ENCODE data around the gene TGFB2. TPM values are rescaled to one million over a fixed set of nuclear protein-coding genes. Genes with fewer than 3 reads are reported as not detected.

Gene TGFB2
- total RNA-seq, 1 donor, result 36.3 TPM

- TF ChIP-seq CTCF (IDR thresholded peaks at IDR 0.05; ENCODE audit: insufficient read depth, low read depth, low read length), result no peak
- DNase-seq (ENCODE audit: low read depth), result no peak
- H3K4me3 ChIP-seq (ENCODE audit: low read depth, low read length), result peak overlapping the region; percentile 27
These were observed 4.9 kb downstream of the TGFB2 start for GRCh38 chr1:218350035-218350525.

- peak overlapping the region; percentile 43 for H3K4me3 ChIP-seq (ENCODE audit: low read depth, low read length)
- peak; percentile 77 for DNase-seq (ENCODE audit: low read depth)
- no peak for TF ChIP-seq CTCF (IDR thresholded peaks at IDR 0.05; ENCODE audit: insufficient read depth, low read depth, low read length)
These were observed 5.7 kb downstream of the TGFB2 start for GRCh38 chr1:218350801-218351266.

DNA sequence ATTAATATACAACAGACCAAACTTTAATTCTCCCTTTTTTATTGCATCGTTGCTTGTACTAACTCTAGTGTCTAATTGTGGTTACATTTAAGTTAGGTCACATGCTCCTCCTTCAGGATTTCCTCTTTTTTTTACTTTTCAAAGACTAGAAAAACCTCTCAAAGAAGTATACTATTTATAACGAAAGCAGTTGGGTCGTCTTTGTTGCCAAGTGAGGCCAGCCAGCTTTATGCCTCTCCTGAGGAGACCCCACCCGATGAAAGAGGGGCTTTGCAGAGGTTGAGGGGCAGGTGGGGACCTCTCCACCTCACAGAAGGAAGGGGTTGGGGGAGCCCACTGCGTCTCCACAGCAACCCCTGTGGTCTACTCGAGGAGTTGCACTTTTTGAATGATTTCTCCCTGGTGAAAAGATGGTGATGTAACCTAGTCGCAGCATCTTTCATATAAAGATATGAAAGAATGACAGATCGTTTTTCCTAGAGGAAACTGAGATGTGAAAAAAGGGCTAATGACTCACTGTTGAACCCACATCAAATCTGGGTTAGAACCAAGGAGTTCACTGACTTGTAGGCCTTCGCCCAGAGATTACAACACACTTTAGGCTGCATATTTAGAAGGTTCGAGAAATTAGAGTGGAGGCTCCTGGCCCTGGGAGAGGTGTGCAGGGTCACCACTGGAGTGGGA is 6.4 kb downstream of the TGFB2 start:
- peak; percentile 74 for DNase-seq (ENCODE audit: low read depth)
- TF ChIP-seq CTCF (IDR thresholded peaks at IDR 0.05; ENCODE audit: insufficient read depth, low read depth, low read length), result peak; percentile 60
- H3K4me3 ChIP-seq (ENCODE audit: low read depth, low read length), result peak overlapping the region; percentile 43

- H3K4me3 ChIP-seq (ENCODE audit: low read depth, low read length), result no peak overlapping the region
- DNase-seq (ENCODE audit: low read depth), result no peak
- no peak for TF ChIP-seq CTCF (IDR thresholded peaks at IDR 0.05; ENCODE audit: insufficient read depth, low read depth, low read length)
These were observed 6.9 kb downstream of the TGFB2 start for GRCh38 chr1:218352075-218352438.

GRCh38 chr1:218353656-218354055 is 8.5 kb downstream of the TGFB2 start:
- H3K4me3 ChIP-seq (ENCODE audit: low read depth, low read length), result no peak overlapping the region
- TF ChIP-seq CTCF (IDR thresholded peaks at IDR 0.05; ENCODE audit: insufficient read depth, low read depth, low read length), result no peak
- DNase-seq (ENCODE audit: low read depth), result no peak

DNA sequence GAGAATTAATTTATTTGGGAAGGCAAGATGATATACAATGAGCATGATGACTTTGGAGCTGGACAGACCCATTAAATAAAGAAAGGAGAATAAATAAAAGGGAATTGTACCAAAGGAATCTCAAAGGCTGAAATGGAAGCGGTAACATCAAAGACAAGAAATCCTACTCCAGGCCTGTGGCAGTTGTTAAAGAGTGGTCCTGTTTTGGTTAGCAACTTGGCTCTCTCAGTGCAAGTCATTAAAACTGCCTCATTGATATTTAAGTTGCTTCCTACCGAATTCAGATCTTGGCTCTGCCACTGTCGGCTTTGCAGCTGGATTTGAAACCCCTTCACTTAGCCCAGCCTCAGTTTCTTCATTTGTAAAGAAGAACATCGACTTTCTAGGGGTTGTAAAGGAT is 10.1 kb downstream of the TGFB2 start:
- no peak for DNase-seq (ENCODE audit: low read depth)
- TF ChIP-seq CTCF (IDR thresholded peaks at IDR 0.05; ENCODE audit: insufficient read depth, low read depth, low read length), result no peak
- H3K4me3 ChIP-seq (ENCODE audit: low read depth, low read length), result no peak overlapping the region

All from fibroblast of villous mesenchyme (primary cell).